GM21447 (cell line): ENCODE measurements around the gene LYPD5.
A peak's percentile ranks its signal among the peaks of the same experiment; 100 is the strongest.
"Not testable (repeated sequence)": the region's sequence is repeated elsewhere in the genome, so short reads cannot be mapped to it uniquely, and the experiment has no call there.

Experiments
- ATAC-seq: cut with Tn5 transposase; IDR thresholded peaks from one replicate; pipeline ENCODE4 v1.9.1; 2021; ENCODE audit not compliant: unreplicated experiment

The LYPD5 gene

GRCh38 chr19:43802216-43802951 is at the start of gene LYPD5:
Gene LYPD5, minus strand, starts transcription at chr19:43802447. Its CDS starts 67 bp downstream, at chr19:43802380.
- ATAC-seq: no peak

GRCh38 chr19:43848821-43849220 is 46.6 kb upstream of the LYPD5 start:
- ATAC-seq: no peak

- no peak for ATAC-seq
These were observed 45.6 kb upstream of the LYPD5 start for GRCh38 chr19:43847884-43848283.

- ATAC-seq: no peak
These were observed 45.0 kb upstream of the LYPD5 start for GRCh38 chr19:43847246-43847645.

GRCh38 chr19:43842007-43842406 is 39.8 kb upstream of the LYPD5 start:
- no peak for ATAC-seq

GRCh38 chr19:43839139-43839538 is 36.9 kb upstream of the LYPD5 start:
- no peak for ATAC-seq

GRCh38 chr19:43826787-43827754 is 24.8 kb upstream of the LYPD5 start, which contains the start of gene ZNF283:
Gene ZNF283, plus strand, starts transcription at chr19:43827321. Its CDS starts 6,184 bp downstream, at chr19:43833505.
- peak; percentile 92 for ATAC-seq

GRCh38 chr19:43824572-43824971 is 22.3 kb upstream of the LYPD5 start:
- not testable (repeated sequence) for ATAC-seq

- not testable (repeated sequence) for ATAC-seq
These were observed 21.6 kb upstream of the LYPD5 start for GRCh38 chr19:43823856-43824255.

GRCh38 chr19:43820884-43821215 is 18.6 kb upstream of the LYPD5 start:
- no peak for ATAC-seq

GRCh38 chr19:43820098-43820883 is 18.0 kb upstream of the LYPD5 start:
- ATAC-seq: no peak

- ATAC-seq: no peak
These were observed 16.3 kb upstream of the LYPD5 start for GRCh38 chr19:43818500-43818899.

- ATAC-seq: not testable (repeated sequence)
These were observed 15.2 kb upstream of the LYPD5 start for GRCh38 chr19:43817454-43817853.

GRCh38 chr19:43814663-43815352 is 12.6 kb upstream of the LYPD5 start:
- no peak for ATAC-seq

GRCh38 chr19:43812688-43813087 is 10.4 kb upstream of the LYPD5 start:
- ATAC-seq: no peak

GRCh38 chr19:43812259-43812658 is 10.0 kb upstream of the LYPD5 start:
- ATAC-seq: no peak

GRCh38 chr19:43811837-43812236 is 9.6 kb upstream of the LYPD5 start:
- ATAC-seq: no peak

- ATAC-seq: no peak
These were observed 7.8 kb upstream of the LYPD5 start for GRCh38 chr19:43809762-43810696.

- no peak for ATAC-seq
These were observed 5.4 kb upstream of the LYPD5 start for GRCh38 chr19:43807651-43808050.
